HG03045 (cell line): Measurements from ENCODE around the gene TNS1.
"Not testable (repeated sequence)": the region's sequence is repeated elsewhere in the genome, so short reads cannot be mapped to it uniquely, and the experiment has no call there.

Experiments
- ATAC-seq: cut with Tn5 transposase; IDR thresholded peaks from one replicate; pipeline ENCODE4 v1.9.1; 2021; ENCODE audit warnings: mild to moderate bottlenecking, moderate library complexity; ENCODE audit not compliant: unreplicated experiment

Gene TNS1

DNA sequence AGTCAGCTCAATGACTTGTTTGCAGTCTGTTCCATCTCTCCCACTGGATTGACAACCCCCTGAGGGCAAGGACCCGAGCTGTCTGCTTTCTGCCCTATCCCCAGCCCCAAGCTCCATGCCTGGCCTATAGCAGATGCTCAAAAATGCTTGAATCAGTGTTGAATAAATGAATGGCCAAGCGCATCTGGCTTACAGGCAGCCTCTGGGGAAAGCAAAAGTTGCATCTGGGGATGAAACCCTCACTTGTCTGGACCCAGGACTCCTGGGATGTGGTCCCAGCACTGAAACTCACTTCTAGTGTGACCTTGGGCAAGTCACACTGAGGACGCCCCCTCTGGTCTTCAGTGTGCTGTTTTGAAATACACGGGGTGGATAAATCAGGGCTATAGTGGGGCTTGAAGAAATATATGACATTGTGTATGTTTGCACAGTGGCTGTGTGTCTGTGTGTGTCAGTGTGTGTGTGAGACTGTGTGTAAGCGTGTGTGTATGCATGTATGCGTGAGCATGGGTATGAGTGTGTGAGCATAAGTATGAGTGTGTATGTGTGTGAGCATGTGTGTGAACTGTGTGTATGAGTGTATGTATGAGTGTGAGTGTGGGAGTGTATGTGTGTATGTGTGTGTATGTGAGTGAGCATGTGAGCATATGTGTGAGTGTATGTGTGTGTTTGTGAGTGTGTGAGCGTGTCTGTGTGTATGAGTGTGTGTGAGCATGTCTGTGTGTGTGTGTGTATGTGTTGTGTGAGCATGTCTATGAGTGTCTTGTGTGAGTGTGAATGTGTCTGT lies 27.8 kb upstream of the TNS1 start:
- no peak for ATAC-seq

- ATAC-seq = no peak
These were observed 26.9 kb upstream of the TNS1 start for GRCh38 chr2:218029366-218030360.

DNA sequence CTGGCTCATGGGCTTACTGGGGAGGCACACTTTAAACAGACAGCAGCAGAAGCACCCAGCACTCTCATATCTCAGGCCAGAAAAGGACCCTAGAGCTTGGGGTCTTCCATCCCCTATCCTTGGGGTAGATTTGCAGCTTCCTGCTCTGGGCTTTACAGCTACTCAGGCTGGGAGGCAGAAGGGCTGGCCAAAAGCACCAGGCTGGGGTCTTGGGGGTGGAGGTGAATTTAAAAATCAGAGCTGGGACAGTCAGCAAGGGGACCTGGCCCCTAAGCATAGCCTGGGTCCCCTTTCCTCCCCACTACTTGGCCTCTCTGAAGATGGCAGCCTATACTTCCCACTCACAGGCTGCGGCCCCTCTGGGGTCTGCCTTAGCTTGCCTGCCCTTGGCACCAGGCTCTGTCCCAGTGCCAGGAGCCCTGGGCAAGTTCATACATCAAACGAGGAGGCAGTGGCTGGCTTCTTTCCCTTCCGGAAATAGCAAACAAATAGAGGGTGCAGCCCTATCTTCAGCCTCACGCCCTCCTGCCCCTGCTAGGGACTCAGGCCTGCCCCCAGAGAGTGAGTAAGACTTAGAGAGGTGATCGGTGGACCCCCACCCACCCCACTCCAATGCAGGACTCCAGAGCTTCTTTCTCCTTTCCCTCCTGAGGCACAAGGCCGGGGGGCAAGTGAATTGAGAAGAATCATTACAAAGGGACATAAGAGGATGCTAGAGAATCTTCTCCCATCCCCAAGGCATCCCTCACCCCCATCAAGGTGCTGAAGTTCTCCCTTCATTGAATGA lies 26.0 kb upstream of the TNS1 start:
- no peak for ATAC-seq

- ATAC-seq = no peak
These were observed 25.3 kb upstream of the TNS1 start for GRCh38 chr2:218028189-218028495.

DNA sequence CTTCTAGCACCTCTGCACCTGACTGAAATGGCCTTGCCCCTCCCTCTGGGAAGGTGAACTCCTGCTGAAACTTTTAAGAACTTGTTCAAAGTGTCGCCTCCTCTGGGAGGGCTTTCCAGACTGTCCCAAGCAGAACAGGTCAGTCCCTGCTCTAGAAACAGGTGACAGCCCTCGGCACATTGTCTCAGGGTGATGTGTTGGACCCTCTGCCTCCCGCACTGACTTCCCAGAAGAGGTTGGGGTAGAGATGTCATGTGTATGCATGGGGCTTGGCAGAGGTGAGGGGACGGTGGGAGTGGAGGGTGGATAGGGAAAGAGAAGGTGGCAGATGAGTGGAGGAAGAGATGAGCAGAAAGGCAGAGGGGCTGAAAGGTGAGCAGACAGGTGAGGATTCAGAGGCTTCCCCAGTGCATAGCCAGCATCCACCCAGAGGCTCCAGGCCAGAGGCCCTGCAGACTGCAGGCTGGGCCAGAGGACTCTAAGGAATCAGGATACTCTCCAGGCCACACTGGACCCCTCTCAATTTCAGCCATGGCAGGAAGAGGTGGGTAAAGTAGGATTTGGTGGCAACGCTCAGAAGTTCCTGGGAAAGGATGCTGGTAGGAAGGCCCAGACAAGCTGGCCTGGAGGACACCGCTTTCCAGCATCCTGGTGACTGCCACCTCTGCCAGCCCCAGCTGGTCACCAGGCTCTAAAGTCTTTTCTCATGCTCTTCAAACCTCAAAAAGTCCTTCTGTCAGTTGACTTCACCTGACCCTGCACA lies 24.8 kb upstream of the TNS1 start:
- ATAC-seq = no peak

GRCh38 chr2:218026676-218027425 lies 24.1 kb upstream of the TNS1 start:
- no peak for ATAC-seq

DNA sequence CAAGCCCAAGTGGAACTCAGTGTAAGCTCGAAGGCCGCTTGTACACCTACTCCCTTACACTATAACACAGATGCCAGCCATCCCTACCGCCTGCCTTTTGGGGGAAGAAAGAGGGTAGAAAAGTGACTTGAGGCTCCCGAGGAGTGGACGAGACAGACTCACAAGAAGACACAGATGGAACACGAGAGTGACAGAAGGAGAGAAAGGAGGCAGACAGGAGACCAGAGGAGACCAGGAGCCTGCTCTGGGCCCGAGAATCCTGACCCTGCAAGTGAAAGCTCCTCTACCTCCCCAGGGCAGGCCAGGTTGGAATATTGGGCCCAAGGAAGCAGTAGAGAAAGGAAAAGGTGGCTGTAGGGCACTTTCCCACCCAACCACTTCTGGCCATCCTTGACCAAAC lies 23.4 kb upstream of the TNS1 start:
- no peak for ATAC-seq

GRCh38 chr2:218024871-218025270 lies 22.1 kb upstream of the TNS1 start:
- no peak for ATAC-seq

DNA sequence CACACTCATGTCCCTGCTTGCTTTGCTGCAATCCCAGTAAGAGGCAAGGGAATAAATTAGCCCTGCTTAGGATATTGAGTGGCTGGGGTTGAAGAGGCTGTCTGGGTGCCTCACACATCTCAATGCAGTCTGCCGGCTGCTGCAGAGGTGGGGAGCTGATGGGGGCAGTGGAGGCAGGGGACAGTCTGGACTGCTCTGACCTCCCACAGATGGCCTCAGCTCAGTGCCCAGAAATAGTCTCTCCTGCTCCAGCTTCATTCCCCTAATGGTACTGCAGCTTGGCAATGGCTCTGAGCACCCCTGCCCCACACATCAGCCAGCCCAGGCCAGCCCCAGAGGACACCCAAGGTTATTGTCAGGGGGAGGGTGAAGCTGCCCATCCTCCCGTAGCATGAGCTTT lies 21.5 kb upstream of the TNS1 start:
- ATAC-seq = no peak

GRCh38 chr2:218023636-218024035 lies 20.8 kb upstream of the TNS1 start:
- no peak for ATAC-seq

- no peak for ATAC-seq
These were observed 20.2 kb upstream of the TNS1 start for GRCh38 chr2:218022851-218023530.

DNA sequence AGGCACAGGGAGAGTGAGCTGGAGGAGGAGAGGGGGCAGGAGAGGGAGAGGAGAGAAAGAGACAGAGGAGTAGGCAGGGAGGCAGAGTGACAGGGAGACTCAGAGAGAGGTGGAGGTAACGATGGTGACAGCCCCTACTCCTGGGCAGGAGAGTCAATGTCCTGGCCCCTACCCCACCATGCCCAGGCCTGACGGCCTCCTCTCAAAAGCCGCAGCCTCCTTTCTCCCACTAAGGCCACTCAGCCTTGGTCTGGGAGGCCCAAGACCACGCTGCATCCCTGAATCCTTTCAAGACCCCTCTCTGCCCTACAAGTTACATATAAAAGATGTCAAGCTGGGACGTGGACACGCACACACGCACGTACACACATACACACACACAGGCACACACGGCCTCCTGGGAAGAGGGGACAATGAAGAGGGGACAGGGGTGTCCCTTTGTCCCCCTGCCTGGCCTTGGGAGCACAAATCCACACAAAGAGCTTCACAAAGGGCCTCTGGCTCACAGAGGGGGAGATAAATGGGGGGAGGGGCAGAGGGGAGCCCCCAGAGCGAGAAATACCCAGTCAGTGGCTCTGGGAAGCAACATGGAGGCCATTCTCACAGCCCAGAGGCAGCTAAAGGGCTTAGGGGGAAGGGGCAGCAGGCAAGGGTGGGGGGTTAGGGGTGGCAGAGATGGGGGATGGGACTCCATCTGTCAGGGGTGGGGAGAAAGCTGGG lies 19.5 kb upstream of the TNS1 start:
- no peak for ATAC-seq

GRCh38 chr2:218021536-218022071 lies 18.8 kb upstream of the TNS1 start:
- no peak for ATAC-seq

GRCh38 chr2:218020966-218021535 lies 18.3 kb upstream of the TNS1 start:
- ATAC-seq = no peak

DNA sequence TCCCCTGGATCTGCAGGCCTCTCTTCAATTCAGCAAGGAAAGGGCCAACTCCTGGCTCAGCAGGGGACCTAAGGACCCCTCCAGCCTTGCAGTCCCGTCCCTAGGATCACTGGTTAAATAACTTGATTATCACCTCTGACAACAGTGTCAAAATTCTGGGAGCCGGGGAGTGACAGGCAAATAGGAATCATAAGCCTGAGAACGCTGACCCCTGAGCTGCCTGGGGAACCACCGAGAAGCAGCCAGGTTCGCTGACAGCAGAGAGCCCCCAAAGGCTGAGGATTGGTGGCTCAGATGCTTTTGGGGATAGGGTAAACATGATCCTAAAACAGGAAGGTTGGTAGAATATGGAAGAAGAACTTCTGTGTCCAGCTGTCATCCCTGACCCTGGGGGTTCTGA lies 17.5 kb upstream of the TNS1 start:
- ATAC-seq = no peak

- no peak for ATAC-seq
These were observed 16.7 kb upstream of the TNS1 start for GRCh38 chr2:218019411-218020060.

GRCh38 chr2:218018842-218019125 lies 16.0 kb upstream of the TNS1 start:
- not testable (repeated sequence) for ATAC-seq
